Measurements from ENCODE around the gene NEBL.

DNA sequence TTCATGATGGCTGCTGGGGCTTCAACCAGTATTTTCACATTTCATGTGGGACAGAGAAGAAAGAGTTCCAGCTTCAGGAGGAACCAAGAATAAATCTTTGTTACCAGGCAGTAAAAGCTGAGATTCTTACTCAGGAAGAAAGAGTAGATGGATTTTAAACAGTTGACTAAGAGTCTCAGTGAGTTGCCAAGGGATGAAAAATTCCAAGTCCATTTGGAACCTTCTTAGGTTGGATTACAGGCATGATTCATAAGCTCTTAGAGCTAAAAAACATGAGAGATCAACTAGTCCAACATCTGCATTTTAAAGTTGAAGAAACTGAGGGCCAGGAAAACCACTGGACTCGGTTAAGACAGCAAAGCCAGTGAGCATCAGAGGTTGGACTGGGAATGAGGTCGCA, 148.6 kb downstream of the NEBL start:
- no peak for TF ChIP-seq JUN (IDR thresholded peaks at IDR 0.05; ENCODE audit: borderline replicate concordance, low read depth, low read length)
- no peak for TF ChIP-seq JUN (CRISPR knock-in tag; IDR thresholded peaks at IDR 0.05; ENCODE audit: borderline replicate concordance)
- TF ChIP-seq ZNF239 (CRISPR knock-in tag; IDR thresholded peaks at IDR 0.05), result no peak
